Adrenal gland (tissue), 12 donors: Measurements from ENCODE around the gene FRMD5. TPM values are rescaled to one million over a fixed set of nuclear protein-coding genes. Genes with fewer than 3 reads are reported as not detected.
"Not testable (repeated sequence)": the region's sequence is repeated elsewhere in the genome, so short reads cannot be mapped to it uniquely, and the experiment has no call there.

ENCODE experiments used
- DNase-seq, 7 donors: peaks; one replicate each; pipeline ENCODE4 v3.0.0-alpha.2; 2019 to 2020
- H3K27ac ChIP-seq, 5 donors: fragments of 200-600 bp; sonication (generic) in 4 of 5; 1 replicate in 3 of 5; 2 replicates in 2 of 5; pipeline versions ENCODE4 v1.5.1 to v1.8.0; 2016 to 2020; ENCODE audit warnings: mild to moderate bottlenecking in 1 of 5
- H3K27me3 ChIP-seq: fragments of 200-600 bp; 2 replicates; pipeline ENCODE4 v1.8.0; 2021
- H3K36me3 ChIP-seq, 2 donors: fragments of 200-600 bp; replicated peaks in 1 of 2; 1 replicate in 1 of 2; 2 replicates in 1 of 2; pipeline versions ENCODE4 v1.5.1 to v1.8.0; 2018 to 2022
- H3K4me1 ChIP-seq, 2 donors: fragments of 200-600 bp; replicated peaks in 1 of 2; 1 replicate in 1 of 2; 2 replicates in 1 of 2; pipeline versions ENCODE4 v1.5.1 to v1.8.0; 2018 to 2021
- H3K4me3 ChIP-seq, 4 donors: fragments of 200-600 bp; sonication (generic) in 3 of 4; one replicate each; pipeline ENCODE4 v1.5.1; 2016 to 2018
- H3K9me3 ChIP-seq, 3 donors: fragments of 200-600 bp; sonication (generic) in 1 of 3; replicated peaks in 1 of 3; 1 replicate in 2 of 3; 2 replicates in 1 of 3; pipeline versions ENCODE4 v1.5.1 to v1.8.0; 2016 to 2021
- CTCF ChIP-seq, 6 experiments: fragments of 450-650 bp in 4 of 6; fragments of 200-600 bp in 2 of 6; sonication (generic) in 1 of 6; IDR thresholded peaks; 1 replicate in 5 of 6; 2 replicates in 1 of 6; pipeline versions ENCODE4 v1.5.1 to v1.8.0; 2016 to 2021; ENCODE audit warnings: antibody characterized with exemption in 6 of 6, mild to moderate bottlenecking in 2 of 6, moderate library complexity in 1 of 6
- POLR2A ChIP-seq, 2 donors: fragments of 450-650 bp; IDR thresholded peaks; one replicate each; pipeline ENCODE4 v1.6.1; 2017; ENCODE audit warnings: antibody characterized with exemption in 2 of 2, mild to moderate bottlenecking in 2 of 2, moderate library complexity in 1 of 2
- WGBS, 4 donors: extraction: QIAGEN DNeasy Blood & Tissue Kit in 2 of 4; methylation state at CpG; one replicate each; pipeline versions ENCODE4 v1.1.5 to v1.1.7; 2013 to 2017; 5-methylcytosine and 5-hydroxymethylcytosine counted together
- intact Hi-C, 2 donors: fragments of 100-400 bp; cut with DNase I; formaldehyde crosslinking; loops; one replicate each; pipeline versions ENCODE4 v1.14.1 to v1.15.0; 2022 to 2023
- polyA plus RNA-seq, 3 donors: library from polyadenylated mRNA; stranded (reverse); fragments of 200-250 nt in 2 of 3; fragments of 350-450 nt in 1 of 3; fragmentation: Illumina TruSeq in 1 of 3; extraction: RNeasy Lipid Tissue Mini Kit (QIAGEN cat#74804) in 1 of 3; gene quantifications; one replicate each; pipeline ENCODE4 v1.2.3, GENCODE V29; 2013 to 2014
- total RNA-seq, 9 donors: library from RNA; depleted of rRNA in 4 of 9; stranded (reverse); fragments of >200 nt in 4 of 9; fragments of 120-200 nt in 1 of 9; fragmentation: NEBNext Ultra II Directional in 1 of 9; extraction: Animal tissue kit (Norgen Biotek cat#: 25700) in 1 of 9; gene quantifications; one replicate each; pipeline versions ENCODE4 v1.1.0 to v1.2.4, GENCODE V29; 2013 to 2023
- donor health status: healthy with polysubstance abuse.
- donor health status: Bipolar disorder and iron deficiency.
- donor health status: DM: yes; HTN: yes; CAD: no.
- donor health status: DM: no; HTN: no; CAD: no.
- donor health status: DM: no; HTN: no; CAD: no.
- donor health status: DM: yes; HTN: yes; CAD: no.

Gene FRMD5
- total and polyA plus RNA-seq, 12 donors = 2.9 to 53.8 (median 12.1) TPM

GRCh38 chr15:43872416-43873020, 322.6 kb downstream of the FRMD5 start:
- no peak overlapping the region for H3K4me3 ChIP-seq
- H3K27ac ChIP-seq = no peak overlapping the region
- WGBS, 4 donors = 57 to 66% (median 58%) methylated on average over 6 of the region's 6 CpGs
- intact Hi-C loops = no loop called here
- no peaks in the 10 kb centered on the region for H3K9me3 ChIP-seq
- H3K4me1 ChIP-seq = no peaks in the 10 kb centered on the region
- H3K36me3 ChIP-seq = peaks cover 0 to 2% of the 10 kb centered on the region in 2 donors
- DNase-seq = peak; percentile 34 to 79 (median 61)
- H3K27me3 ChIP-seq = no peaks in the 10 kb centered on the region
- TF ChIP-seq POLR2A (IDR thresholded peaks at IDR 0.05) (no peak), CTCF (IDR thresholded peaks at IDR 0.05) (peak; percentile 49 to 59 (median 52))

GRCh38 chr15:43871835-43872234, 323.2 kb downstream of the FRMD5 start:
- H3K4me3 ChIP-seq = no peak overlapping the region
- H3K36me3 ChIP-seq = peaks cover 0 to 2% of the 10 kb centered on the region in 2 donors
- H3K9me3 ChIP-seq = no peaks in the 10 kb centered on the region
- WGBS, 4 donors = 94 to 100% (median 97%) methylated on average over 2 of the region's 2 CpGs
- H3K27ac ChIP-seq = no peak overlapping the region
- no peaks in the 10 kb centered on the region for H3K4me1 ChIP-seq
- intact Hi-C loops = no loop called here
- H3K27me3 ChIP-seq = no peaks in the 10 kb centered on the region
- peak in 1 of 7 donors; percentile 10 for DNase-seq
- TF ChIP-seq CTCF (IDR thresholded peaks at IDR 0.05) (no peak), POLR2A (IDR thresholded peaks at IDR 0.05) (no peak)

- Histone ChIP-seq H3K27me3 (no peaks in the 10 kb centered on the region), H3K27ac (no peak overlapping the region), H3K9me3 (no peaks in the 10 kb centered on the region), H3K36me3 (no peaks in the 10 kb centered on the region), H3K4me1 (no peaks in the 10 kb centered on the region), H3K4me3 (no peak overlapping the region)
- 85 to 95% (median 92%) methylated on average over 2 of the region's 2 CpGs for WGBS, 4 donors
- TF ChIP-seq POLR2A (IDR thresholded peaks at IDR 0.05) = no peak
- intact Hi-C loops = no loop called here
- DNase-seq = no peak
These were observed 326.7 kb downstream of the FRMD5 start for GRCh38 chr15:43868406-43868805.

- no peaks in the 10 kb centered on the region for H3K27me3 ChIP-seq
- no peaks in the 10 kb centered on the region for H3K9me3 ChIP-seq
- H3K36me3 ChIP-seq = no peaks in the 10 kb centered on the region
- DNase-seq = peak in 1 of 7 donors; percentile 23
- H3K27ac ChIP-seq = no peak overlapping the region
- 94 to 98% (median 95%) methylated on average over 5 of the region's 5 CpGs for WGBS, 4 donors
- intact Hi-C loops = no loop called here
- no peaks in the 10 kb centered on the region for H3K4me1 ChIP-seq
- TF ChIP-seq CTCF (IDR thresholded peaks at IDR 0.05) (no peak), POLR2A (IDR thresholded peaks at IDR 0.05) (no peak)
- H3K4me3 ChIP-seq = no peak overlapping the region
These were observed 328.0 kb downstream of the FRMD5 start for GRCh38 chr15:43867096-43867495.

- intact Hi-C loops, H3K4me3 ChIP-seq, H3K27ac ChIP-seq, H3K9me3 ChIP-seq, H3K27me3 ChIP-seq, H3K4me1 ChIP-seq, H3K36me3 ChIP-seq: not testable (repeated sequence)
- WGBS, 4 donors = 93 to 96% (median 95%) methylated on average over 10 of the region's 10 CpGs
- peak in 1 of 7 donors; percentile 24 for DNase-seq
These were observed 328.4 kb downstream of the FRMD5 start for GRCh38 chr15:43866636-43867035.
